Measurements from ENCODE around the gene KIAA0753. TPM values are rescaled to one million over a fixed set of nuclear protein-coding genes. Genes with fewer than 3 reads are reported as not detected.

KIAA0753 gene
- total and polyA plus RNA-seq, 2 of the 4 experiments (the other 2 are of a cell fraction), result 10.2 to 17.6 TPM

- no peak overlapping the region for H2BK5ac ChIP-seq (ENCODE audit: low read depth, low read length, poor library complexity, severe bottlenecking)
Measured at GRCh38 chr17:6548578-6549330, 91.8 kb downstream of the KIAA0753 start.

More at GRCh38 chr17:6548578-6549330, 91.8 kb downstream of the KIAA0753 start:
- no peaks in the 10 kb centered on the region for H3K4me1 ChIP-seq (ENCODE audit: control insufficient read depth, insufficient read depth, low read length)
- ATAC-seq (ENCODE audit: low read depth) (peak; percentile 28; the same call in 1 of the 2 replicates), DNase-seq (no peak)
- H3K4me2 ChIP-seq (ENCODE audit: low read depth, low read length), result no peak overlapping the region
- no peak overlapping the region for H3K9ac ChIP-seq (ENCODE audit: low read depth, low read length)
- no peak for TF ChIP-seq MAFK (IDR thresholded peaks at IDR 0.05; ENCODE audit: low read depth, low read length)
- TF ChIP-seq MXI1 (IDR thresholded peaks at IDR 0.05; ENCODE audit: borderline replicate concordance, low read depth, low read length), result no peak
- no peak for TF ChIP-seq ELK1 (IDR thresholded peaks at IDR 0.05; ENCODE audit: borderline replicate concordance, low read depth, low read length)
- TF ChIP-seq RCOR1 (IDR thresholded peaks at IDR 0.05; ENCODE audit: insufficient replicate concordance, low read length), result no peak
- TF ChIP-seq NFE2L2 (IDR thresholded peaks at IDR 0.05; ENCODE audit: low read depth, low read length), result no peak
- H3K4me3 ChIP-seq (ENCODE audit: insufficient read depth, low read depth, low read length), result no peak overlapping the region
- 55% methylated on average over 4 of the region's 11 CpGs; no CpG with 5 or more reads in 1 of the 2 experiments for WGBS, 2 experiments (ENCODE audit: extremely low coverage in 2 of 2, insufficient read length in 1 of 2)
- in situ Hi-C loops (cut with MboI; ENCODE audit: low sequenced_read_pairs) (no loop called here), intact Hi-C loops (cut with micrococcal nuclease) (no loop called here), dilution Hi-C loops (cut with HindIII; ENCODE audit: low sequenced_read_pairs, unreplicated experiment) (no loop called here)
- POLR2A ChIA-PET (ENCODE audit: unreplicated experiment), result no interaction called here
- H4K5ac ChIP-seq (ENCODE audit: low read depth, low read length), result no peak overlapping the region
- no peak overlapping the region for H3K27ac ChIP-seq (ENCODE audit: insufficient read depth, low read length)
- H3K9me3 ChIP-seq (ENCODE audit: control insufficient read depth, insufficient read depth, low read length), result no peaks in the 10 kb centered on the region
- no peaks in the 10 kb centered on the region for H3K9me1 ChIP-seq (ENCODE audit: insufficient read depth, low read length)
- H4K8ac ChIP-seq (ENCODE audit: low read depth in 2 of 2, low read length in 2 of 2), result no peak overlapping the region
- no peak overlapping the region for H2AFZ ChIP-seq (replicated peaks; ENCODE audit: low read length, poor library complexity)
- H2AK5ac ChIP-seq (ENCODE audit: low read depth, low read length), result no peak overlapping the region
- no peak overlapping the region for H4K91ac ChIP-seq (ENCODE audit: insufficient read depth, low read depth, low read length)
- H2BK20ac ChIP-seq (ENCODE audit: low read depth, low read length), result no peak overlapping the region
- no peak overlapping the region for H3K4ac ChIP-seq (ENCODE audit: low read depth, low read length)
- H3K14ac ChIP-seq (replicated peaks; ENCODE audit: low read depth, low read length), result 0 out of 2 replicates have a peak overlapping the region, but pooled peaks have one; percentile 34
- no peak overlapping the region for H3K18ac ChIP-seq (ENCODE audit: low read depth, low read length)
- no peaks in the 10 kb centered on the region for H3K36me3 ChIP-seq (ENCODE audit: control insufficient read depth, insufficient read depth, low read length)
- no peaks in the 10 kb centered on the region for H3K79me1 ChIP-seq (ENCODE audit: low read depth in 1 of 2, low read length in 2 of 2)
- H2BK120ac ChIP-seq (ENCODE audit: low read depth, low read length), result no peak overlapping the region
- CTCF ChIA-PET, result interaction anchor here (1.0 to 1.2 kb wide), 2 partner anchors 58 to 76 kb away, joined by 3 read pairs; no protein-coding TSS in a partner anchor
- H3K56ac ChIP-seq (ENCODE audit: extremely low read depth, insufficient read depth, low read length), result no peak overlapping the region
- H2AK9ac ChIP-seq (replicated peaks; ENCODE audit: low read depth, low read length, poor library complexity), result no peak overlapping the region
- no peak overlapping the region for H2BK15ac ChIP-seq (ENCODE audit: low read depth, low read length)
- no peaks in the 10 kb centered on the region for H4K20me1 ChIP-seq (ENCODE audit: insufficient read depth, low read length)
- H3K23ac ChIP-seq (ENCODE audit: low read depth, low read length), result no peak overlapping the region
- BruUV-seq (replicated peaks), result no TSS peak
- H3K27me3 ChIP-seq (ENCODE audit: control insufficient read depth, insufficient read depth, low read length), result peaks cover 16% of the 10 kb centered on the region
